Transverse colon (tissue), 3 donors: Measurements from ENCODE around the gene HNRNPM.

Experiments used
- CTCF ChIP-seq, 5 experiments: fragments of 200-600 bp in 3 of 5; fragments of 450-650 bp in 2 of 5; sonication (generic) in 3 of 5; IDR thresholded peaks; 1 replicate in 2 of 5; 2 replicates in 3 of 5; pipeline ENCODE4 v1.5.1; 2016 to 2017; ENCODE audit warnings: antibody characterized with exemption in 5 of 5, inconsistent platforms in 3 of 5, mild to moderate bottlenecking in 2 of 5, moderate library complexity in 1 of 5
- EP300 ChIP-seq: sonication (generic); formaldehyde crosslinking; IDR thresholded peaks from one replicate; pipeline ENCODE4 v1.6.1; 2017; ENCODE audit warnings: antibody characterized with exemption, low read depth
- POLR2A ChIP-seq: fragments of 450-650 bp; IDR thresholded peaks from one replicate; pipeline ENCODE4 v1.6.1; 2016; ENCODE audit warnings: antibody characterized with exemption, mild to moderate bottlenecking, moderate library complexity

- TF ChIP-seq CTCF (IDR thresholded peaks at IDR 0.05) (no peak), POLR2A (no peak), EP300 (no peak)
Observed at GRCh38 chr19:8490395-8490760, 45.6 kb downstream of the HNRNPM start.
